ENCODE measurements around the gene LIF.
"Not testable (repeated sequence)": the region's sequence is repeated elsewhere in the genome, so short reads cannot be mapped to it uniquely, and the experiment has no call there.

The LIF gene

GRCh38 chr22:30241576-30242371 lies 4.8 kb downstream of the LIF start:
- no peak for DNase-seq (ENCODE audit: low spot score)

- no peak for DNase-seq (ENCODE audit: low spot score)
Measured at GRCh38 chr22:30240541-30241417, 5.8 kb downstream of the LIF start.

GRCh38 chr22:30239488-30240405 lies 6.8 kb downstream of the LIF start:
- DNase-seq (ENCODE audit: low spot score) = no peak

- peak; percentile 64 for DNase-seq (ENCODE audit: low spot score)
Measured at GRCh38 chr22:30238661-30239487, 7.7 kb downstream of the LIF start.

GRCh38 chr22:30238136-30238535 lies 8.4 kb downstream of the LIF start:
- DNase-seq (ENCODE audit: low spot score) = no peak

- DNase-seq (ENCODE audit: low spot score) = no peak
Measured at GRCh38 chr22:30236875-30237274, 9.7 kb downstream of the LIF start.

- peak; percentile 73 for DNase-seq (ENCODE audit: low spot score)
Measured at GRCh38 chr22:30235687-30236170, 10.8 kb downstream of the LIF start.

- DNase-seq (ENCODE audit: low spot score) = peak; percentile 26
Measured at GRCh38 chr22:30234786-30235470, 11.6 kb downstream of the LIF start.

- not testable (repeated sequence) for DNase-seq (ENCODE audit: low spot score)
Measured at GRCh38 chr22:30234325-30234724, 12.2 kb downstream of the LIF start.

GRCh38 chr22:30233582-30233981 lies 13.0 kb downstream of the LIF start:
- no peak for DNase-seq (ENCODE audit: low spot score)

GRCh38 chr22:30232716-30233218 lies 13.8 kb downstream of the LIF start:
- no peak for DNase-seq (ENCODE audit: low spot score)

- no peak for DNase-seq (ENCODE audit: low spot score)
Measured at GRCh38 chr22:30230787-30231461, 15.6 kb downstream of the LIF start.

GRCh38 chr22:30230330-30230729 lies 16.2 kb downstream of the LIF start:
- DNase-seq (ENCODE audit: low spot score) = no peak

GRCh38 chr22:30228509-30229359 lies 17.8 kb downstream of the LIF start:
- DNase-seq (ENCODE audit: low spot score) = no peak

- no peak for DNase-seq (ENCODE audit: low spot score)
Measured at GRCh38 chr22:30227438-30228228, 18.9 kb downstream of the LIF start.

- DNase-seq (ENCODE audit: low spot score) = no peak
Measured at GRCh38 chr22:30226192-30226832, 20.2 kb downstream of the LIF start.

GRCh38 chr22:30225220-30225927 lies 21.2 kb downstream of the LIF start:
- no peak for DNase-seq (ENCODE audit: low spot score)

Measured in AG20443 (cell line).